Fibroblast of skin of abdomen (primary cell): ENCODE results near the gene TLX1.

Experiments
- DNase-seq: peaks from one replicate; pipeline ENCODE4 v3.0.0-alpha.2; 2013

The TLX1 gene

DNA sequence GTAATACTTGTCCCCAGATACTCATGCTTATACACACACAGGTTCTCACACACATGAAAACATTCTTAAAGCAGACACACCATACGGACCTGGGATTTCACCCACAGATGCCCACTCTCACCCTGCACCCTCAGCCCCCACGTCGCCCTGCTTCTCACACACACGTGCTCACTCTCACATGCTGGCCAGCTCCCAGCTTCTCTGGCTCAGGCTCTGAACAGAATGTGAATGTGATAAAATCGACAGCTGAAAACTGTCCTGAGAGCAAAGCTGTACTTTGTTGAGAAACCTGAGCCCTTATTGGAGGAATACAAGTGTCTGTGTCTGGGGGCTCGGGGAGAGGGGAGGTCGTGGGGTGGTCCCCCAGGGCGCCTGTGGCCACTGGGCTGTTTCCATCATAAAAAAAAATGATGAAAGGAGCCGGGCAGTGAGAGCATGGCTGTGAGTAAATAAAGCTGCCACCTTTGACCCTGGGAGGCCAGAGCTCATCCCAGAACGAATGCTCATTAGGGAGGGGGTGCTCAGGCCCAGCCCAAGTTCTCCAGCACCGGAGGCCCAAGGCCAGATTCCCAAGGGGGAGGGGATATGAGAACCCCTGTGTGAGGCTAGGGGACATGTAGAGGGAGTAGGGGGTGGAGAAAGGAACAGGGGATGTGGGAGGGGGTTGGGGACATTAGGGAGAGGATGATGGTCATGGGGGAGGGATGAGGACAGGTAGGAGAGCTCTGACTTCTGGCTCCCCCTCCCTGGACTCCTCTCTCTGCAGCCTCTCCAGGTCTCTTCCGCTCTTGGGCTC lies 18.1 kb upstream of the TLX1 start:
- DNase-seq = no peak

DNA sequence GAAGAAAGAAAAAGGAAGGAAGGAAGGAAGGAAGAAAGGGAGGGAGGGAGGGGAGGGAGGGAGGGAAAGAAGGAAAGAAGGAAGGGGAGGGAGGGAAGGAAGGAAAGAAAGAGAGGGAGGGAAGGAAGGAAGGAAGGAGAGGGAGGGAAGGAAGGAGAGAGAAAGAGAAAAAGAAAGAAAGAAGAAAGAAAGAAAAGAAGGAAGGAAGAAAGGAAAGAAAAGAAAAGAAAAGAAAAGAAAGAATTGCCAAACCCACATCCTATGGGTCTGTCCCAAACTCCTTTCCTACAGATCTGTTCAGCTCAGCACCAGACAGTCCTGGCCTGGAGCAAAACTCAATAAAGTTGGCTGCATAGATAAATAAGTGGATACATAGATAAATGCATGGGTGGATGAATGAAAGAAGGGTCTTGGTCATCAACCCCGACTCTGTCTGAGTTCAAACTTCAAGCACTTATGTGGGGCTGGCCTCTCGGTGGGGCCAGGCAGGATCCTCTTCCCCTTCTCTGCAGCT lies 17.2 kb upstream of the TLX1 start:
- no peak for DNase-seq

DNA sequence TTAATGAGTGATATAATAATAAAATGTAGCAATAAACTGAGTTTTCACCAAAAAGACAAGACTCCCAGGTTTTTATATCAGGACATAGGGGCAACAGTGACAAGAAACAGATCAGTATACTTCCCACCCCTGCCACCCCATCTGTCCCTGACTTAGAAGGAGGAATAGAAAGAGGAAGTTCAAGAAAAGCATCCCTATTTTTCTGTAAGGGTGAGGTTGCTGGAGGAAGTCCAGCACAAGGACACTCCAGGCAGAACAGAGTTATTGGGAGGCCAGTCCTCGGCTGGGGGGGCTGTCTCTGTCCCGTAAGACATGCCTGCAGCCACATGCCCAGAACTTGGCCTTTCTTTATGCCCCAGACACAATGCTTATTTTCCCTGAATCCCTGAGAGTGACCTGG lies 16.5 kb upstream of the TLX1 start:
- no peak for DNase-seq

DNA sequence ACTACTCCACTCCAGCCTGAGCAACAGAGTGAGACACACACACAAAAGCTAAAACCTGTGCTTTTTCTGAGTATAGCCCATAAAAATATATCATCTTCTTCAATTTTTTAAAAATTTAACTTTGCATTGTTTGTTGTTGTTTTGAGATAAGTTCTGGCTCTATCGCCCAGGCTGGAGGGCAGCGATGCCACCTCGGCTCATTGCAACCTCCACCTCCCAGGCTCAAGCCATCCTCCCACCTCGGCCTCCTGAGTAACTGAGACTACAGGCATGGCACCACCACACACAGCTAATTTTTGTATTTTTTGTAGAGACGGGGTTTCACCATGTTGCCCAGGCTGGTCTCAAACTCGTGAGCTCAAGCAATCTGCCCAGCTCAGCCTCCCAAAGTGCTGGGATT lies 14.3 kb upstream of the TLX1 start:
- no peak for DNase-seq

DNA sequence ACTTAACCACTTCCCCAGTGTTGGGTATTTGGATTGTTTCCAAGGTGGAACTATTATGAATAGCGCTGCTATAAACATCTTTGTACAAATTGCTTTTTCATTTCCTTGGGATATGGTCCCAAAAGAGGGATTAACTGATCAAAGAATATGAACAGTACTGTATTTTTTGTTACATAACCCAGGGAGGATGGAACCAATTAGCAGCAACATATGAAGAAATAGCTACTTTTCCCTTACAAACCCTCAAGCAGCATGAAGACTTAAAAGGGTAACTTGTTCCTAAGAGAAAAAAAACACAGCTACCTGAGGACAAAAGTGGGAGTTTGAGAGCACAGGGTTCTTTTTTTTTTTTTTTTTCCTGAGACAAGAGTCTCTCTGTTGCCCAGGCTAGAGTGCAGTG lies 13.1 kb upstream of the TLX1 start:
- DNase-seq = no peak

DNA sequence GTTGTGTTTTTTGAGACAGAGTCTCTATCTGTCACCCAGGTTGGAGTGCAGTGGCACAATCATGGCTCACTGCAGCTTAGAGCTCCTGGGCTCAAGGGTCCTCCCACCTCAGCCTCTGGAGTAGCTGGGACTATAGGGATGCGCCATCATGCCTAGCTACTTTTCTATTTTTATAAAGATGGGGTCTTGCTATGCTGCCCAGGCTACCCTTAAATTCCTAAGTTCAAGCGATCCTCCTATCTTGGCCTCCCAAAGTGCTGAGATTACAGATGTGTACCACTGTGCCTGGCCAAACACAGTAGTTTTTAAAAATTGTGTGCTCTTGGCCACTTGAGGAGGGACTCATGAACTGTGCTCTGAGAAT lies 10.6 kb upstream of the TLX1 start:
- no peak for DNase-seq

DNA sequence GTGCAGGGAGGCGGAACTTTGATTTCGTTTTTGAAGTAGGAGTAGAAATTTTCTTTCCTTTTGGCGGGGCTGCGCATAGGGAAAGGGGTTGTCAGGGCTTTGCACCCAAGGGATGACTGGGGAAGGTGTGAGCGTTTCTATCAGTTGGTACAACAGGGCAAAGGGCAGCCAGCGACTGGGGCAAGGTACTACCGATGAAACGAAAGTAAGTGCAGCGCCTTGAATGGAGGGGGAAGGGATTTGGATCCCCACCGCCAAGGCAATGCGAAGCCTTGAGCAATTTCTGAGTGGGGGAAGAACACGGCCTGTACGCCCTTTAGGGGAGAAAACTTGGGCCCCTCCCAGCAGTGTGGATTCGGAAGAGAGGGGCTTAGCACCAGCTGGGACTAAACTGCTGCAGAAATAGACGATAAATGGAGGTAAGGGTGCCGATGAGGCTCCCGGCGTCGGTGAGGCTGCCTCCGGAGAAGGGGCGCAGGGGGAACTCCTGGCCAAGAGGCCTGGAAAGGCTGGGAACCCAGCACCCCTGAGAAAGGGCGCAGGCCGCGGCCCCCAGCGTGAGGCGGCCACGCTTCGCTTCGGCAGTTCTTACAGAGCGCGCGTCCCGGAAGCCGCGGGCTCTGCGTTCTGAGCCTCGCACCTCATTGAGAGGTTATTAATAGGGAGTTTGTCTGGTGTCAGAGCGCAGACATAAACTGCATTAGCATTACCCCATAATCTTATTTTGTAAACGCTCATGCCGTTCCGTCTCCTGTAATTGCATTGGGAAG lies 10.0 kb upstream of the TLX1 start:
- no peak for DNase-seq

DNA sequence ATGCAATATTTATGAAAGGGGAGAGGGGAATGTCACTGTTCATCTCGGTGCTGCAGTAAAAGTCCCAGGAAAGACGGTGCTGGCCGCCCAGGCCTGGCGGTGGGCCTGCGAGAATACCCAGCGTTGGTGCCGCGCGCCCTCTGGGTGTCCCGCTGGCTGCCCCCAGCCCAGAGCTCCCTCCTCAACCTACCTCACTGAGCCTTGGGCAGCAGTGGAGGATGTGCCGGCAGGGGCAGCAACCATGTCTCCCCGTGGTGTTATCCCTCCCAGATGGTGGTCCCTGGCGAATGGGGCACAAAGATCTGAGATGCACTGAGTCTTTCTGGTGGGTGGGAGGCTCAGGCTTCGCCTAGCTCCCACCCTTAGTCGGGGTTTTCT lies 9.5 kb upstream of the TLX1 start:
- DNase-seq = no peak

DNA sequence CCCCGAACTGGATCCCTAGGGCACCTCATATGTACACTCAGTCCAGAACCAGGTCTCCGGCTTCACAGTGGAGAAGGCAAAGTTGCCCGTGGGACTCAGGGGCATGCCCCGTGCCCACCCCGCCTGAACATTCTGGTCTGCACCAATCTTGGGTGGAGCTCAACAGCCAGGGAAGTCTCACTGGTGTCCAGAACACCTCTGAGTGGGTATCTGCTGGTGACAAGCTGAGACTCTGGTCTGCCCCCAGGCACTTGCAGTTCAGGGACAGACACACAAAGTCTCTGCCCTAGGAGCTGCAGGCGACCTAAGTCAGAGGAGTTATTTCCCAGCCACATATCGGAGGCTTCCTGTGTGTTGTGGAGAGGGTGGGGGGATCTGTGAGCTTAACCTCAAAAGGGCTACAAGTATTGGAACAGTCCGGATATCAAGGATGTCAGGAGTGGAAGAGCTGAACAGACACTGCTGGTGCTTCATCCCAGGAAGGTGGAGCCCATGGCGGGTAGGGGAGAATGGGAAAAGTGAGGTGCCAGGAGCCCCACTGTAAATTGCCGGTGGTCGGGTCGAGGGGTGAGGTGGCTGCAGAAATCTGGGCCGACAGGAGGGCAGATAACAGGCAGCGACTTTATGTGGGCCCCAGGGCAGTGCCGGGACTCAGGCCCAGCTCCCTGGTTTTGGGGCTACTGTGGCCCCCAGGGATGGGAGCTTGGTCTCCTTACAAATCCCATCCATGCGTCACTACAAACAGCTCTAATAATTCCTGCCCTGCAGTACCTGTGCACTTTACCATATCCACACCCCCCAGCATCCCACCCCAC lies 8.6 kb upstream of the TLX1 start:
- no peak for DNase-seq

DNA sequence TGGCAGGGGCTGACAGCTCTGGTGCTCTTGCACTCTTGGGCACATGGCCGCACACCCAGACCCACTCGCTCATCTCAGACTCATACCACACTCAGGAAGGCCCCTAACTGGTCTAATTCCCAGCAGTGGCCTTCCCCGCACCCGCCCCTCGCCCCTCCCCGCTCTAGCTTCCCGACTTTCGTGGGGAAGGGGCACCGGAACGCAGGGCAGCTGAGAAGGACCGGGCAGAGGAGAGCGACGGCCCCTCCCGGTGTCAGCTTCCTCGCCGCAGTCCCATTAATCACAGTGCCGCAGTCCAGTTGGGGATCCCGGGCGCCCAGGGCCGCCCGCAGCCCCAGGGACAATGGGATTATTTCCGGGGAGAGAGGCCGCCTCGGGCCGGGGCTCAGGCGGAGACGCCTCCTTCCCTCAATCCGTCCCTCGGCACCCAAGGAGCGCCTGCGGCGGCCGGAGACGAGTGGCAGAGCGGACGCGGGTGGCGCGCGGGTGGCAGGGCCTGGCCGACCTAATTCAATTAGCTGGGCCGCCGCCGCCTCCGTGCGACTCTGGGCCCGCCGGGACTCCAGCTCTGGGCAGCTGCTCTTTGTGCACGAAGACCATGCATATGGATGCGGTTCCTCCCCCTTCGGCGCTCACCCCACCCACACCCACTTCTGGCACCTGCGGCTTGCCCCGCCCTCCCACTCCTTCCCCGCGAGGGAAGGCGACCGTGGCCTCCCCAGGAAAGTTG lies 7.8 kb upstream of the TLX1 start:
- DNase-seq = no peak

DNA sequence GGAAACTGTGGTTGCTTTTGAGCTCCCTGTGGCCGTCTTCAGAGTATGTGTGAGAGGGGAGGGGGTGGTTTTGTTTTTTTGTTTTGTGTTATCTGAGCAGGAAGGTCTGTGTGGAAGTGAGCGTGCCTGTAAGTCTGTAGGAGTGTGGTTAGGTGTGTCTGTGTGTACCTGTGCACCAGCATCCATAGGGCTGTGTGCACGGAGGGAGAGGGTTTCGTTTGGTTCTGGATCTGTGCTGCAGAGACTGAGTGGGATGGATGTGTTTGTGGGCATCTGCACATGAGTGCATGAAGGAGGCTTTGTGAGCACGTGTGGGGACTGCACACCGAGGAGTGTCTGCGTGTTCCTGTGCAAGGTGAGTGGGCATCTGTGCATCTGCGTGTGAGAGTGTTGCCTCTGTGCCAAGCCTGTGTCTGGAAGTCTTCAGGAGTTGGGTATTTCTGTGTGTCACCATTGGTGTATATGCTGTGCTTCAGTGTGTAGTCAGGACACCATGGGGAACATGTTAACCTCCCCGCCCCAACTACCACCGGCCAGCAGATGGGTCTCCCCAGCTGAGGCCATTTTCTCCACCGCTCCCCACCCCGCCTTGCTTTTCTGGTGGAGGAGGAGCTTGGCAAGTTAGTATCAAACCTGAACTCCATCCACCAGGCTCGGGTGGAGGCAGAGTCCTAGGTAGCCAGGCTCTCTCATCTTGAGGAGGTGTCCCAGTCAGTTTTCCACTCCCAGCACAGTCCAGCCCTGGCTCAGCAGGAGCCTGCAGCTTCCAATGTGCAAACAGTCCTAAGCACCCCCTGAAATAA lies 7.1 kb upstream of the TLX1 start:
- DNase-seq = no peak

DNA sequence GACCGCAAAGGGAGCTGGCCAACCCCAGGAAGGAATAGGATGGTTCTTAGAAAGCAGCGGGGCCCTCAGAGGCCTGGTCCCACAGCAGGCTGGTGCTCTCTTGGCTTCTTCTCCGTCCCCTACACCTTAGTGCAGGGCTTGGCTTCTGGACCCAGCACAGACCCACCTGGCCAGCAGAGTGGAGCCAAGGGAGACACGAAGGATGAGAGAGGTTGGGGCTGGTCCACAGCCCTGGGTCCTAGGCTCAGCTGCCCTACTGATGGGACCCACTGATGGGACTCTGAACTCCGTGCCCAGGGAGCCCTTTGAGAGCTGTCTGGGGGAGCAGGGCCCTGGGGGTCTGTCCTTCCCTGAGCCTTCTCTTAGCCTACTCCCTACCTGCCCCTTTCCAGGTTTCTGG lies 6.2 kb upstream of the TLX1 start:
- no peak for DNase-seq

DNA sequence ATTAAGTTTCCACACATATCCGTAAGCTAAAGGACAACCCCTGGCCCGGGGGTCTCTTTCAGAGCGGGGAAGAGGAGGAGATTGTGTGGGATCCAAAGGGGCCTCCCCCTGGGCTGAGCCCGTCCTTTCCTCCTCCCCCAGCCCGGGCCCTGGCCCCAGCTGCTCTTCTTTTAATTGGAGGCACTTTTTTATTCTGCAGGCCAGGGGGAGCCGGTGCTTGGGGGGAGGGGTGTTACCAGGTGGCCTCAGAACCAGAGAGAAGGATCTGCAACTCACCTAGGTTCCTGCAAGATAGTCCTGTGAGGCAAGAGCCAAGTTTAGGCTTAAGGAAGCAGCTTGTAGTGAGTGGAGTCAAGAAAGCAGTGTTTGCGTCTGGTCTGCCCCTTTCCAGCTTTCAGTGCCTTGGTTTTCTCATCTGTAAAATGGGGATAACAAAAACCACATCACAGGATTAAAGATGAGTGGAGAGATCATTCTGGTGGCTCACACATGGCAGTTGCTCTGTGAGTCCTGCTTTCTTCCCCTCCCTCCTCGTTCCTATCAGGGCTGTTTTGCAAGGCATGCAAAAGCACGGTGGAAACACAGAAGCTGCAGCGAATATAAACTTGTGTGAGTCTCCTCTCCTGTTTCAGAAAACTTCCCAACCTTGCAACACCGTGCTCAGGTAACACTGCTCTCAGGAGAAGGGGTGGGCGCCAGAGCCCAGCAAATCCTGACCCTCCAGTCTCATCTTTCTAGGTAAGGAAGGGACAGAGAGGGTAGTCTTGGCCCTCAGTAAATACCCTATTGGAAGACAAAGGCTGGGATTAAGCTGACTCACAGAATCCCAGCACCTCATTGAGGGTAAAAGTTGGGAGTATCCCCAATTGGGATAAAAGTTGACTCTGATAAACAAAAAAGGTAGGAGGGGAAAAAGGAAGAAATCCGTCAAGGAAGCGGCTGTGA lies 4.1 kb upstream of the TLX1 start:
- no peak for DNase-seq

DNA sequence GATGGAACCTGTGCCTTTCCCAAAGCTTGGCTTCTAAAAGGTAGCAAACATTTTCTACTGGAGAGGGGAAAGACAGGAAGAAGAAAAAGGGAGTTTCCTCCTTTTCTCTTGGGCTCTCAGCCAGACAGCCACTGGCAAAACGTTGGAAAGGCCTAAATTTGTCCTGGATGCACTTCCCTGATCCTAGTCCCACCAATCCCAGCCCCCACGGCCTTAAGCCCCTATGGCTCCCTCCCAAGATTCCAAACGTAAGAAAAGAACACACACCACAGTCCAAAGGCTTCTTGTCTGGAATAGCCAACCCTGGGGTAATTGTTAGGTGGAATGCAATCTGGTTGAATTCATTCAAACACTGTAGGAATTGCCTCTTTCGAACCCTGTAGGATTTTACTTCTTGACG lies 959 bp upstream of the TLX1 start:
- no peak for DNase-seq

DNA sequence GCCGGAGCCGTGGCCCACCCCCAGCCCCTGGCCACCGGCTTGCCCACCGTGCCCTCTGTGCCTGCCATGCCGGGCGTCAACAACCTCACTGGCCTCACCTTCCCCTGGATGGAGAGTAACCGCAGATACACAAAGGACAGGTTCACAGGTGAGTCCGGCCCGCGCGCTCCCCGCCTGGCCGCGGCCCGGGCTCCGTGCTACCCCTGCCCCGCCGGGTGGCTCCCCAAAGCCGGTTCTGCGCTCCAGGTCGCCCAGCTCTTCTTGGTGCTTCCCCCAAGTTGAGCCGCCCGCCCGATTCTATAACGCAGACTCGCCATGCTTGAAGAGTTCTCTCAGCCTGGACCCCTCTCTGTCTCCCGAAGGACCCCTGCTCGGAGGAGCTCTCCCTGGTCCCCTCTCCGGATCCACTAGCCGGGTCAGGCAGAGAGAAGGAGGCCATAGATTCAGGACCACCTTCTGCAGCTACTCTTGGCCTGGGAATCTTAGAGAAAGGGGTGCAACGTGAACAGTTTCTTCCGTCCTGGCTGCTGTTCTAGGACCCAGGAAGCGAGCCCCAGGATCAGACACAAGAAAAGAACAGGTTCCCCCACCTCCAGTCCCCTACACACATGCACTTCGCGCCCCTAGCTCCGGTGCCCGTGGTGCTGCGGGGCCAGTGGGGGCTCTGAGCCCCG lies 999 bp downstream of the TLX1 start:
- no peak for DNase-seq

DNA sequence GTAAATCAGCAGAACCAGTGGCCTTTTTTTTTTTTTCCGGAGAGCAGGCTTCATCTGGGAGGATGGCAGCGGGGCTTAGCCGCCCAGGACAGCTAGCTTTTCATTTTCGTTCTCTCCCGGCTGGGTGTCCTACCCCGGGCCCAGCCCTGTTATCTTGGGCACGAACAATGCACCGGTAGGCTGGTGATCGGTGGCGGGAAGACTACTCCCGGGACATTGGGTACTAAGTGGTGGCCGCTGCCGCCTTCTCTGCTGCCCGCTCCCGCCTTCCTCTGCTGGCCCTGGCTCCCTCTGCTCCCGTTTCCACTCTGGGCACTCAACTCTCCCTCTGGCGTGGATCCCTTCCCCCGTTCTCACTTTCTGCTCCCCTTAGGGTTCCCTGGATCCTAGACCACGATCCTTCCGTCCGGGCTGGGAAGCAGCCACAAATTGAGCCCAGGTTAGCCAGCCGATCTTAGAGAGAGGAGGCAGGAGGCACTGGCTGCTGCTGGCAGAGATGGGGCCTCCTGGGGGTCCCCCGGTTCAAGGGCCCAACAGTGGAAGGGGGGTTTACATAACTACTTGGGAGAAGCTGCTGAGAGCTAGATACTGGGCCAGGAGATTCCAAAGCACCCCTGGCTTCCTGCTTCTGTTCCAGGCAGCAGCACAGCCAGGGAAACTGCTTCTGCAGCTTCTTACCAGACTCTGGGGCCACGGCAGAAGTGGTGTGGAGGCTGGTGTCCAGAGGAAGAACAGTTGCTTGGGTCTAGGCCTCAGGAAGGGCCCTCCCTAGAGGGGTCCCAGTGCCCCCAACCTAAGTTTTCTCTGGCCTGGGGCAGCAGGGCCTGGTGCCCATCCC lies 1.8 kb downstream of the TLX1 start:
- no peak for DNase-seq

DNA sequence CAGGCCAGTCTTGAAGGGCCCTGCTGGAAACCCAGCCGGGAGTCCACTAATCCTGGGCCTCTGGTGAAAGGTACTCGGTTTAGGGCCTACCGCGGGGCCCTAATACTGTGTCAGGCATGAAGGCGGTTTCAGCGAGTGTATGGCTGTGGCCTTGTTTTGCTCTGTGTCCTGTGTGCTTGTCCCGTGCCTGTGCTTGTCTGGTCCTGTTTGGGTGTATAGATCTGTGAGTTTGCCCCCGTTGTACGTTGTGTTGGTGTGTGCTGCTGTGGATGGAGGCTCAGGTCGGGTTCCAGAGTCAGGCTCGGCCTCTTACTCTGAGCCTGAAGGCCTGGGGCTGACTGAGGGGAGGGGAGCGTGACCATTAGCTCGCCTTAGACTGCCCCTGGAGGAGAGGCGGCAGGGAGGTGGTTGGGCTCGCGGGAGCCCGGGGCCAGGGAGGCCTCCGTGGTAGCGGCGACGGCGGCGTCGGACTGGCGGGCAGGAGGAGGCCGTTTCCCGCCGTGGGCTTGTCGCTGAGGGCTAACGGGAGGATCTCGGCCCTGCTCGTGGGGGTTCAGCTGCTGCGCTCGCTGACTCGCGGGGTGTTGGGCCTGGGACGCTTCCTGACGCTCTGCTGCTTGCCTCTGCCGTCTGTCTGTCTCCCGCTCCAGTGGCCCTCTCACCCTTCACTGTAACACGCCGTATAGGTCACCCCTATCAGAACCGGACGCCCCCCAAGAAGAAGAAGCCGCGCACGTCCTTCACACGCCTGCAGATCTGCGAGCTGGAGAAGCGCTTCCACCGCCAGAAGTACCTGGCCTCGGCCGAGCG lies 2.6 kb downstream of the TLX1 start:
- no peak for DNase-seq
